ENCODE results near the gene USP54.
"Not testable (repeated sequence)": the region's sequence is repeated elsewhere in the genome, so short reads cannot be mapped to it uniquely, and the experiment has no call there.

Gene USP54

GRCh38 chr10:73590881-73591799 is at the start of gene USP54:
Gene USP54, minus strand, starts transcription at chr10:73591342. Its CDS starts 15,684 bp downstream, at chr10:73575658.
- no peak for DNase-seq

GRCh38 chr10:73639286-73639685 is 48.1 kb upstream of the USP54 start:
- no peak for DNase-seq

- DNase-seq = no peak
Measured at GRCh38 chr10:73635781-73636180, 44.6 kb upstream of the USP54 start.

- DNase-seq = no peak
Measured at GRCh38 chr10:73634421-73634820, 43.3 kb upstream of the USP54 start.

- no peak for DNase-seq
Measured at GRCh38 chr10:73629165-73629564, 38.0 kb upstream of the USP54 start.

- DNase-seq = no peak
Measured at GRCh38 chr10:73628405-73628804, 37.3 kb upstream of the USP54 start.

- no peak for DNase-seq
Measured at GRCh38 chr10:73627300-73627699, 36.2 kb upstream of the USP54 start.

GRCh38 chr10:73625884-73626752 is 35.0 kb upstream of the USP54 start:
- peak; percentile 94 for DNase-seq

GRCh38 chr10:73625004-73625883 is 34.1 kb upstream of the USP54 start:
- no peak for DNase-seq

- no peak for DNase-seq
Measured at GRCh38 chr10:73623056-73623455, 31.9 kb upstream of the USP54 start.

- DNase-seq = not testable (repeated sequence)
Measured at GRCh38 chr10:73620974-73621373, 29.8 kb upstream of the USP54 start.

GRCh38 chr10:73617143-73617542 is 26.0 kb upstream of the USP54 start:
- DNase-seq = not testable (repeated sequence)

- no peak for DNase-seq
Measured at GRCh38 chr10:73614720-73615119, 23.6 kb upstream of the USP54 start.

- no peak for DNase-seq
Measured at GRCh38 chr10:73609116-73609515, 18.0 kb upstream of the USP54 start.

GRCh38 chr10:73601486-73601921 is 10.4 kb upstream of the USP54 start:
- DNase-seq = no peak

- no peak for DNase-seq
Measured at GRCh38 chr10:73597346-73597745, 6.2 kb upstream of the USP54 start.

GRCh38 chr10:73593812-73594211 is 2.7 kb upstream of the USP54 start:
- no peak for DNase-seq

- no peak for DNase-seq
Measured at GRCh38 chr10:73593110-73593509, 2.0 kb upstream of the USP54 start.

GRCh38 chr10:73591935-73592699 is 975 bp upstream of the USP54 start:
- DNase-seq = peak; percentile 5

GRCh38 chr10:73589563-73590126 is 1.5 kb downstream of the USP54 start:
- DNase-seq = no peak

GRCh38 chr10:73588656-73589055 is 2.5 kb downstream of the USP54 start:
- DNase-seq = no peak

All from stimulated activated CD4-positive, alpha-beta T cell treated with anti-CD3 and anti-CD28 coated beads, Interleukin-1b, Interleukin-23, amount 100 ng/mL, for 48 hours (primary cell).